Frontal cortex (tissue), 4 donors: ENCODE measurements around the gene STPG4. TPM values are rescaled to one million over a fixed set of nuclear protein-coding genes. Genes with fewer than 3 reads are reported as not detected.
"Not testable (repeated sequence)": the region's sequence is repeated elsewhere in the genome, so short reads cannot be mapped to it uniquely, and the experiment has no call there.

Experiments used
- DNase-seq, 2 donors: peaks; one replicate each; pipeline ENCODE4 v3.0.0; 2012; ENCODE audit warnings: low spot score in 2 of 2
- FAIRE-seq: peaks from 2 replicates; lab custom pipeline; 2012; peaks lifted over from hg19 to GRCh38; lab: Jason Lieb, UNC
- total RNA-seq: library from RNA; depleted of rRNA; stranded (reverse); fragments of >200 nt; gene quantifications from one replicate; pipeline ENCODE4 v1.2.3, GENCODE V29; 2014
- donor health status: control.
- donor health status: control.
- donor health status: control.

Gene STPG4
- total RNA-seq, 1 donor from 2014 or later, result 0.41 TPM

DNA sequence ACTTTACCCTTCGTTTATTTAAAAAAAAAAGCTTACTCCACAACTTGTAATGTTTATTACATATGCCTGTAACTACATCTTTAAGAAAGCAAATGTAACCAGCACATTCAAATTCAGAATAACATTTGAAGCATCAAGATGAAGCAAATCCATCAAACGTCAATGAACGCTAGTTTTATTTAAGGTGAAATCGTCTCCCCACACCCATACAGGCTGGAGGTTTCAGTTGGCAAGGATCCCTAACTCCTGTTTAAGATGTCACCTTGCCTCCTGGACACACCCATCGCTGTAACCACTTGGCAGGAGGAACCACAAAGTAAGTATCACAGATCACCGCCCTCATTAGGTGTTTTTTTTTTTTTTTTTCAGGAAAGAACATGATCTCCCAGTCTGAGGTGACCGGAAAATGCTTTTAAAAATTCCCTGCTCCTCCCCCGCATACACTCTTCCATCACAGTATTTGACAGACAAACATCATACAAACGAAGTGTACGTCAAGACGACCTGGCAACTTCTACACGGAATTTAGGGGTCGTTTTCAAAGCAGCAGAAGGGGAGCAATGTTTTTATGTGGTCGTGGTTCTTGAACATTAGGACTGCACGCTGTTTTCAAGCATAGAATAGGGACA is 19.7 kb upstream of the STPG4 start:
- DNase-seq (no peak), FAIRE-seq (no peak)

GRCh38 chr2:47173986-47174732 is 19.1 kb upstream of the STPG4 start:
- no peak for FAIRE-seq

GRCh38 chr2:47172922-47173695 is 18.0 kb upstream of the STPG4 start:
- no peak for FAIRE-seq
- DNase-seq, result no peak

More at GRCh38 chr2:47173986-47174732, 19.1 kb upstream of the STPG4 start:
- no peak for DNase-seq

DNA sequence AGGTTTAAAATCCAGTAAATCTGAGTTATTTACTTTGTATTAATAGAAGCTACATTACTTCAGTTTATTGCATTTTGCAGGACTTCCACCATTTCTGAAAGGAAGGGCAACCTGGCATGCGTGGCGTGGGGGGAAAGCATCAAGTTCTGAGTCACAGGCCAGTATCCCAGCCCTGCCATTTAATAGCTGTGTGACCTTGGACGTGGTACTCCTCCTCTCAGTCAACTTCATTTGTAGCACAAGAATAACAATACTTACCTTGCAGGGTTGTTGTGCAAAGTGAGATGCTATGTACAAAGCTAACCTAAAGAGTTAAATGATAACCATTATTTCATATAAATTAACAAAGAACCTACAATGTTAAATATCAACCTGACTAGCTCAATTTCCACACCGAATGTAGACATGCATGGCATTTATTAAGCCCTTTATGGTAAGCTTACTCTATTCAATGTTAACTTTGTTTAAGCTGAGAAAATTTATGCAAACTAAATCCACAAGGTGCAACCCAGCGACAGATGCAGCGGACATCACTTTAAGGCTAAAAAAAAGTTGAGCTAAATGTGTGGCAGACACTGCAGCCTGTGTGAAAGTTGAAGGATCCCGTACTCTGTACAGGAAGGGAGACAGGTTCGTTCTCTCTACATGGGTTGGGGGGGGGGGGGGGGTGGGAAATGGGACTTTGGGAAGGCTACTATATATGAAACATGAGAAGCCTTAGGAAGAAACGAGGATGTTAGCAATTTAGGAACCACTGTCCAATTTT is 17.2 kb upstream of the STPG4 start:
- no peak for FAIRE-seq
- no peak for DNase-seq

DNA sequence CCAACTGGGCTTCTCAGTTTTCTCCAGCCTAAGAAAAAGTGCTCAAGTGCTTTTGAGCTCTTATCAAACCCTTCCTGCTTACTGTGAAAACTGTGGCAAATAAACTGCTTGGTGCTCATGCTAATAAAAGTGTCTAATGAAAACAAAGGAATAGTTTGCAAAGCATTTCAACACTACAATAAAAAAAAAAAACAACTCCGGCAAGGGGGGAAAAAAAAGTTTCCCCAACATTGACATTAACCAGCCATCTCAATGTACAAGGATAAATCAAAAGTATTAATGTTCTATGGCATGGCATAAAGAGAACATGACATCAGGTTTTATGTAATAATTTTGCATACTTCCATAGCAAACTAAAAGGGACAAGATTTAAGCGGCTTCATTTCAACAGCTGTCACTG is 14.7 kb upstream of the STPG4 start:
- DNase-seq, result no peak

GRCh38 chr2:47168895-47169294 is 13.8 kb upstream of the STPG4 start:
- not testable (repeated sequence) for FAIRE-seq, DNase-seq

More for the DNA sequence above, 14.7 kb upstream of the STPG4 start:
- no peak for FAIRE-seq

GRCh38 chr2:47167149-47167548 is 12.0 kb upstream of the STPG4 start:
- no peak for DNase-seq
- FAIRE-seq, result no peak

GRCh38 chr2:47165001-47165555 is 10.0 kb upstream of the STPG4 start:
- DNase-seq, result no peak
- FAIRE-seq, result no peak

- DNase-seq (no peak), FAIRE-seq (no peak)
These were observed 7.7 kb upstream of the STPG4 start for GRCh38 chr2:47162780-47163179.

DNA sequence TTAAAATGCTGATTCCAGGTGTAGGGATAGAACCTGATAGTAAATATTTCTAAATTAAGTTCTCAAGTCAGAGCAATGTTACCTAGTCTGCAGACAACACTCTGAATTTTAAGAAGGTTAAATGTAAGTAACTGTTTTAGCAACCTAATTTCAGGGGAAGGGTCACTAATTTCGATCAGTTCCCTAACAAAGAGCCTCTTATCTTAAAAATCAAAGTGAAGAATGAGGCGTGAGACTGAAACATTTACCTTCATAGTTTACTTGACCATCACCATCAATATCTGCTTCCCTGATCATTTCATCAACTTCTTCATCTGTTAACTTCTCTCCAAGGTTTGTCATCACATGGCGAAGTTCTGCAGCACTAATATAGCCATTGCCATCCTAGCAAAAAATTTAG is 6.4 kb upstream of the STPG4 start:
- FAIRE-seq, result no peak
- DNase-seq, result no peak

GRCh38 chr2:47160660-47161059 is 5.6 kb upstream of the STPG4 start:
- DNase-seq, result no peak
- FAIRE-seq, result no peak

DNA sequence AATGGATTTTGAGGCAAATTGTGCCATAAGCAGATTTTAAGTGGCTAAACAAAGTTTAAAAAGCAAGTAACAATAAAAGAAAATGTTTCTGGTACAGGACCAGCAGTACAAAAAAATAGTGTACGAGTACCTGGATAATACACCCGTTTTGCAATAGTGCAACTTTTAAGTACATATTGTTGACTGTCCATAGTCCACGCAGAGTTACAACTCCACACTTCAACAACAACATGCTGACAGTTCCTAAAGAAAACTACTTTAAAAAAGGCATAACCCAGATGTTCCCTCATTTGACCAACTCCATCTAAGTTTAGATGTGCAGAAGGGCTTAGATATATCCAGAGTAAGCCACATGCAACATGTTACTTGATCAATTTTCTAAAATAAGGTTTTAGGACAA is 5.1 kb upstream of the STPG4 start:
- DNase-seq, result no peak
- FAIRE-seq, result no peak

- FAIRE-seq, result no peak
- DNase-seq, result no peak
These were observed 4.5 kb upstream of the STPG4 start for GRCh38 chr2:47159627-47160026.

DNA sequence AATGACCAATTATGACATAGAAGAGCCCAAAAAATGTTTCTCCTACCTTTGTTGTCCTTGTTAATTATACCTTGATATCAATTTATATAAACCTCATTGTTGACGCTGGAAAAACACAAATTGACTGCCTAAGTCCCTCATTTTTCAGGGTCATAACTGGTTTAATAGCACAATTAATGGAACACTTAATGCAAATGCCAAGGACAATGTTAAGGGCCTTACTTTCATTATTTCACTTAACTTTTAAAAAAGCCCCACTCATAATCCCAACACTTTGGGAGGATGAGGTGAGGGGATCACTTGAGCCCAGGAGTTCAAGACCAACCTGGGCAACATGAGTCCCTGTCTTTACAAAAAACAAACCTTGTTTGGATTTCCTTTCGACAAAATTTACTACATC is 3.5 kb upstream of the STPG4 start:
- FAIRE-seq (no peak), DNase-seq (no peak)

DNA sequence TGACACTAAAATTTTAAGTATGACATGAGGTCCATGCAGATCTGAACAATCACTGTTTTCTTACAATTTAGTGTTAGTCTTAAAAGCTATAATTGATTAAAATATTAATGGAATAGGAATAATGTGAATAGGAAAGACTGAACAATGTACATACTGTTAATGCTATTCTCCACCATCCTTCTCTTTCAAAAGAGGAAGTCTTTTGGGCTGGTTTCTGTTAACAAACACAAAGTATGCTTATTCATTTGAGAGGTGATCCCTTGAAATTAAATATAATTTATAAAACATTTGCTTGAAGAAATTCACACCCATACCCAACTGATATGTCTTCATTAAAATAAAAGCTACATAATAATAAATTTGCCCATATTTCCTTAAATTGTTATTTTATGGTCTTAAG is 2.3 kb downstream of the STPG4 start:
- DNase-seq, result no peak
- no peak for FAIRE-seq

DNA sequence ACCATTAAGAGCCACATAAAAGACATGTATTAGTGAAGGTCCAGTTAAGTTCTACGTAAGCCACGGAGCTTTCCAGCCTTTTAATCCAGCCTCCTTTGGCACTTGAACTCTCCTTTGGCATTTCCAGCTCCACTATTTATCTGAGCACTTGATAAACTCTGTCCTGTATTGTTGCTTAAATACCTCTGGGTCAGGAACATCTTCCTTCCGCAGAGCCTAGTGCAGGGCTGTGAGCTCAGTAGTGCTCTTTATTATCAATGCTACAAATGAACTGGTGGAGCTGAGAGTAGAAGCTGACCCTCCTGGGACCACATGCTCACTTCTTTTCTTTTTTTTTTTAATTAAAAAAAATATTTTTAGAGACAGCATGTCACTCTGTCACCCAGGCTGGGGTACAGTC is 4.9 kb downstream of the STPG4 start:
- DNase-seq, result no peak
- FAIRE-seq, result no peak

- DNase-seq (no peak), FAIRE-seq (no peak)
These were observed 8.1 kb downstream of the STPG4 start for GRCh38 chr2:47147021-47147420.

- no peak for FAIRE-seq
- DNase-seq, result no peak
These were observed 9.6 kb downstream of the STPG4 start for GRCh38 chr2:47145466-47145865.

DNA sequence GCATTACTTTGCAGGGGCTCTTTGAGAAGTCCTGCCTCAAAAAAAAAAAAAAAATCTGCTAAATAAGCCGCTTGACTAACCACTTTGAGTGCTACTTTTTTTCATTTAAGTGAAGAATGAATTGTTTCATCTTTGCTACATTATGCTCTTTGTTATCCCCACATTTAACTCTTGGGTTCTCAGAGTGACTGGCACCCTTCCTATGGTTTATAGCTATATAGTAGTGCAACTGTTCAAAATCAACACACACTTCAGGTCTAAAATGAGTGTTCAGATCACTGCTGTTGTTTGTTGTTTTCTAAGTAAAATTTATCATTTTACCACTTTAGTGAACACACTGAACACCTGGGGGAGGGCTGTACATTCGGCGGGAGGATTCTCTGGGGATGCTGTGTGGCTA is 13.6 kb downstream of the STPG4 start:
- no peak for DNase-seq
- no peak for FAIRE-seq
